NCI-H526 treated with DMSO at 0.1 percent for 48 hours (cell line): ENCODE data around the gene NEXMIF.
"Not testable (repeated sequence)": the region's sequence is repeated elsewhere in the genome, so short reads cannot be mapped to it uniquely, and the experiment has no call there.

Source experiments
- DNase-seq: peaks from one replicate; lab custom pipeline; 2025; lab: John Stamatoyannopoulos, UW

The NEXMIF gene

GRCh38 chrX:74925225-74926088, at the start of gene NEXMIF:
TSS of gene NEXMIF (minus strand) at chrX:74925452.
- DNase-seq, result peak; percentile 54

DNA sequence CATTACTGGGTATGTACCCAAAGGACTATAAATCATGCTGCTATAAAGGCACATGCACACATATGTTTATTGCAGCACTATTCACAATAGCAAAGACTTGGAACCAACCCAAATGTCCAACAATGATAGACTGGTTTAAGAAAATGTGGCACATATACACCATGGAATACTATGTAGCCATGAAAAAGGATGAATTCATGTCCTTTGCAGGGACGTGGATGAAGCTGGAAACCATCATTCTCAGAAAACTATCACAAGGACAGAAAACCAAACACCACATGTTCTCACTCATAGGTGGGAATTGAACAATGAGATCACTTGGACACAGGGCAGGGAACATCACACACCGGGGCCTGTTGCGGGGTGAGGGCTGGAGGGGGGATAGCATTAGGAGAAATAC, 36.7 kb upstream of the NEXMIF start:
- DNase-seq, result not testable (repeated sequence)

- no peak for DNase-seq
These were observed 24.5 kb upstream of the NEXMIF start for GRCh38 chrX:74949717-74950116.

DNA sequence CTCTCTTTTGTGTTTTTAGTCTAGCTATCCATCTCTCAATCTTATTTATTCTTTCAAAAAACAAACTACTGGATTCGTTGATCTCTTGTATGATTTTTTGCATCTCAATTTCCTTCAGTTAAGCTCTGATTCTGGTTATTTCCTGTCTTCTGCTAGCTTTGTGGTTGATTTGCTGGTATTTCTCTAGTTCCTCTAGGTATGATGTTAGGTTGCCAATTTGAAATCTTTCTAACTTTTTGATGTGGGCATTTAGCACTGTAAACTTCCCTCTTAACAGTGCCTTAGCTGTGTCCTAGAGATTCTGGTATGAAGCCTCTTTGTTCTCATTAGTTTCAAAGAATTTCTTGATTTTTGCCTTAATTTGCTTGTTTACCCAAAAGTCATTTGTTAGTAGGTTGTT, 15.2 kb upstream of the NEXMIF start:
- DNase-seq, result no peak

DNA sequence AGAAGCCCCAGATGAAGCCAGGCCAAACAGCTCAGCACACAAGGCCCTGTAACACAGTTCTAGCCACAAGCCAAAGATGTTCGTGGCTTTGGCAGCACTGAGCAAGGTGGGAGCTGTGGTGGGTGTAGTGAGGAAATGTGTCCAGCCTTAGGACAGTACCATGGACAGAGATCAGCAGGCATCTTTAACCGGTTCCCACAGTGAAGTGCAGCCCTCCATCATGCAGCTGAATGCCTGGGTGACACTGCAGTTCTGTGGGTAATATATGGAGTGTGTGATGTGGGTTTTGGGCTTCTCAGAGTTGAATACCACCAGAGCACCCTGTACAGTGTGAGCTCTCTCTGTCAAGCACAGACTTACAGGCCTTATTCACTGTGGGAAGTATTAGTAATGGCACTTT, 6.0 kb upstream of the NEXMIF start:
- DNase-seq, result no peak

DNA sequence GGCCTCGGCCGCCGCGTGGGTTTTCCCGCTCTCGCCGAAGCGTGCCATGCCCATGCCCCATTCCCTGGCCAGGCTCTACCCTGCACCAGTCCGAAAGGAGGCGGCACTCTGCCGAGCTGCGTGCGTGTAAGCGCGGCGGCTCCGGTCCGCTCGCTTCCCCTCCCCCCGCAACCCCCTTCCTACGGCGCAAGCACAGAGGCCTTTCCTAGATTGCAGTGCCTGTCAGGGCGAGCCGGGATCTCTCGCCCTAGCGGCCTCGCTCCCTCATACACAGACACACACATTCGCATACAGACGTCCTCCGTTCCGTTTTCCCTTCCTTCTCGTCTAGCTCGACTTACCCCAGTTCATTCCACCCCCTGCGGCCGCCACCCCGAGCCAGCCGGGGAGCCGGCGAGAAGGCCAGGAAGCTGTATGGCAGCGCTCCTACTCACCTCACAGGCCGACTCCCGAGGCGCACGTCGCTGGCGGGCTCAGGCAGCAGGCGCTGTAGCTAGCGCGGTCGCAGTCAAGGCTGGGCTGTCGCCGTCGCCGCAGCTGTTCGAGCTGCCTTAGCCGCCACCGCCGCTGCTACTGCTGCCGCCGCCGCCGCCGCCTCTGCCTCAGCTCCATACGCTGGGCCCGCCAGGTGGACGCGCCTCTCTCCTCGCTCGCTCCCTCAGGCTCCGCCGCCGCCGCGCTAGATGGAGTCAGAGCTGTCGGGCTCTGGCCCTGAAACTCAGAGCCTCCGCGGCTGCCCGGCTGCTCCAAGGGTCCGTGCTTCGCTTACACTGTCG, 615 bp downstream of the NEXMIF start:
- DNase-seq, result peak; percentile 54

- no peak for DNase-seq
These were observed 1.3 kb downstream of the NEXMIF start for GRCh38 chrX:74923942-74924448.

GRCh38 chrX:74922922-74923543, 2.2 kb downstream of the NEXMIF start:
- no peak for DNase-seq

GRCh38 chrX:74911494-74911893, 13.8 kb downstream of the NEXMIF start:
- no peak for DNase-seq

DNA sequence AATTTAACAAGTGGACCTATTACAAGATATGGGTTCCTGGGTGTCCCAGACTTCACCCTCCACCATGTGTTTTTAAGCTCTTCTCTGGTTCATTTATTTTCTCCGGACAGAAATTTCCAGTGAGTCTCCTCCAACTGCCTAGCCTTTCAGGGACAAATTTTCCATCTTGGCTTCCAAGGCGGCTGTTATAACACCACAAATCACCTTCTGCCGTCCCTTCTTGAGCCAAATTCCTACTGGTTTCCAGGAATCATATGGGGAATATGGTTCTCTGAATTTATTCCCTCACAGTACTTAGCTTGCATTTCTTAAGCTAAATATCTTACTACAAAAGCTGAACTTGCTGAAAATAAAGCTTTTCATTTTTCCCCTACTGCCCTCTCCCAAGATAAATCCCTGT, 18.8 kb downstream of the NEXMIF start:
- DNase-seq, result no peak

DNA sequence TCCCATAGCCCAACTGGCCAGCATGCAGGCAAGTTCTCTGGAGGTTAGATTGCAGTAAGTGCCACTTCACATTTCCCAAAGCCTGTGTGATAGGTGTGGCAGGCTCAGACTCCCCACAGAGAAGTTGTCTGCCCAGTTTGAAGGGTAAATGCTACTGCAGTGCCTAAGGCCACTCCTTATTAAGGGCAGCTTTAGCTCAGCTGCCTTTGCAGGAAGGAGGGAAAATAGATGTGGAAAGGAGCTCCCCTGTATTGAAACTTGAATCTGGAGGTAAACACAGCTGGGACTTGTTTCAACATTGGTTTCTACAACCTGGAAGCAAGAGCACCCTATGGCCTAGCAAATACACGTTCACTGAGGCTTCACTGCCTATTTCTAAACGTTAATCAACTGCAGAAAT, 22.4 kb downstream of the NEXMIF start:
- DNase-seq, result no peak

- DNase-seq, result no peak
These were observed 32.7 kb downstream of the NEXMIF start for GRCh38 chrX:74892561-74892960.

DNA sequence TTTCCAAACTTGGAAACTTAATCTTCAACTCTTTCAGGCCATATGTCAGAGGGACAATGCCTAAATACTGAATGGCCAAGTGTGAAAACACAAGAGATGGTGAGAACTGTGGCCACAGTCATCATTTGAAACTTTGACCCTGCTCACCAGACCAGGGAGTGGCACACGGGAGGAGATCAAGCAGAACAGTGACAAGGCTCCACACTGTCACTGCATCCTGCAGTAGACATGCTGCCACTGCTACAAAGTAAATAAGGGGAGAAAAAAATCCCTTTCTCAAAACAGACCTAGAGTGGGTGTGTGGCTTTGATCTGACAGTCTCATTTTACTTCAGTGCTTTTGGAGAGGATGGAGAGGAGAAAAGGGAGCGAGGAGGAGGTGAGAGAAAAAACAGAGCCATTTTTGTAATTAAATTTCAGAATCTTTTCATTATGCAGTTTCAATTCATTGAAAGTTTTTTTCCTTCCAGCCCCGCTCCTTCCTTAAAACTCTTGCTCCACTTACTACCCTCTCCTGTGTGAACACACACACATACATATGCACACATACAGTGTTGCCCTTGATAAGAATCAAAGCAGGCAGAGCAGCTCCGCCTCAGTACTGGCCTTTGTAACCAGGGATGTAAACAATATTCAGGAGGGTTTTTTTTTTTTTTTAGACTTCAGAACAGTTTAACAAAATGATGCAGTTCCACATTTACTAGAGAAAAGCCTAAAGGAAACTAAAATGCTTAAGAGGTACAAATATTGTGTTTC, 34.4 kb downstream of the NEXMIF start:
- DNase-seq, result no peak

- not testable (repeated sequence) for DNase-seq
These were observed 42.9 kb downstream of the NEXMIF start for GRCh38 chrX:74882383-74882782.

- DNase-seq, result no peak
These were observed 59.5 kb downstream of the NEXMIF start for GRCh38 chrX:74865725-74866124.

DNA sequence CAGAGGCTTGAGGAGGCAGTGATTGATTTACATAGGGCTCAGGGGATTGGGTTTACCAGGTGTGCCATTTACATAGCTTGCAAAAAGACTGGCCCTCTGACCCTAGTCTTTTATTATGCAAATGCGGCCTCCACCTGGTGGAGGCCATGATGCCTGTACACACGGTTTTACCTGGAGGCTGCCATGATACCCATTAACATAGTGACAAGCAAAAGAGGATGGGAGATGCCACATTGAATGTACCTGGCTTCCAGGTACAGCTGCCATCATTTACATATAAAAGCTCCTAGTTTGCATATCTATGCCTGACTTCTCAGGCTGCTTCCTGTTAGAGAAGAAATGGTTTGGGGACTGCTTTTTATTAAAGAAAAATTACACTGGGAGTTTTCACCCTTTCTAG, 72.0 kb downstream of the NEXMIF start:
- DNase-seq, result peak; percentile 29

- DNase-seq, result no peak
These were observed 89.7 kb downstream of the NEXMIF start for GRCh38 chrX:74835566-74835965.

GRCh38 chrX:74819797-74820196, 105.5 kb downstream of the NEXMIF start:
- DNase-seq, result not testable (repeated sequence)

GRCh38 chrX:74814681-74815080, 110.6 kb downstream of the NEXMIF start:
- no peak for DNase-seq

DNA sequence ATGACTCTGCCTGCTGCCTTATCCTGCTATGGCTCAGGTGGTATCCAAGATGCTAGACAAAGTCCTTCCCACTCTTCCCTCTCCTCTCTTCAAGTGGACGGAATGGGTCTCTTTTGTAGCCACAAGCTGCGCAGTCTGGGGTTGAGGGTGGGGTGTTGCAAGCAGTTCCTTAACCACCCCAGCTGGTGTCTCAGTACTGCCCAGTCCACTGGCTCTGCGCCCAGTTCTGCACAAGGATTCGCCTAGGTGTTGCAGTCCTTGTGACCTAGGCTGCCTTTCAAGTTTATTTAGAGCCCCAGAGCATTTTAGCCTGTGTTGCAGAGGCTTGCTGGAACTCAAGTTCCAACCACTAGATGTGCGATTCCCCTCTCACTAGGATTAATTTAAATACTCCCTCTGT, 120.7 kb downstream of the NEXMIF start:
- DNase-seq, result no peak

DNA sequence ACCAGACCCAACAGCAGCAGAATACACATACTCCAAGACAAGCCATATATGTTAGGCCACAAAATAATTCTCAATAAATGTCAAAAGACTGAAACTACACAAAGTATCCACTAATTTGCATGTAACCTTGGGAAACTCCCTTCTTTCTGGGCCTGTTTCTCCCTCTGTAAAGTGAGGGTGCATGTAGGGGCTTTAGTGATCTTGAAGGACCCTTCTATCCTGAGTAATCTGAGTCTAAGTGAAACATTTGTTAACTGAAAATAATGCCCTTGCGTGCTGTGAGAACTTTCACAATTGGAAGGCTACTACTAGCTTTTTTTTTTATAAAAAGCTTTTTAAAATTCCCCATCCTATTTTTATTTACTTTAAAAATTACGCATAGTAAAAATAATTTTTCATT, 125.2 kb downstream of the NEXMIF start:
- no peak for DNase-seq
